ENCODE data around the gene CDKAL1.

GRCh38 chr6:21259660-21260059 lies 725.4 kb downstream of the CDKAL1 start:
- no peak for TF ChIP-seq SP1 (IDR thresholded peaks at IDR 0.05; ENCODE audit: low read depth, low read length)
- no peak for TF ChIP-seq POLR2A (IDR thresholded peaks at IDR 0.05; ENCODE audit: control extremely low read depth in 1 of 2, low read depth in 2 of 2, low read length in 2 of 2)
- no peak for TF ChIP-seq EGR1 (IDR thresholded peaks at IDR 0.05; ENCODE audit: borderline replicate concordance, low read depth, low read length)
- TF ChIP-seq CHD2 (IDR thresholded peaks at IDR 0.05; ENCODE audit: low read length) = no peak
- no peak for TF ChIP-seq SIX5 (IDR thresholded peaks at IDR 0.05; ENCODE audit: low read depth, low read length)
- TF ChIP-seq SIN3A (conservative IDR thresholded peaks at IDR 0.05 in 1 of 2, IDR thresholded peaks at IDR 0.05 in 1 of 2; ENCODE audit: low read depth in 1 of 2, low read length in 2 of 2) = no peak
- TF ChIP-seq RXRA (IDR thresholded peaks at IDR 0.05; ENCODE audit: insufficient read depth, low read depth, low read length) = no peak
- no peak for TF ChIP-seq CTCF (IDR thresholded peaks at IDR 0.05; ENCODE audit: control extremely low read depth in 1 of 3, insufficient read depth in 1 of 3, low read depth in 1 of 3, low read length in 3 of 3)
- TF ChIP-seq ZNF274 (IDR thresholded peaks at IDR 0.05; ENCODE audit: borderline replicate concordance, extremely low read depth, low read length) = no peak
- TF ChIP-seq JUN (IDR thresholded peaks at IDR 0.05; ENCODE audit: low read depth, low read length) = no peak

Data from H1 (cell line).